Central memory CD4-positive, alpha-beta T cell (primary cell): ENCODE measurements around the gene GALNT18.

Experiments
- DNase-seq: peaks from one replicate; pipeline ENCODE4 v3.0.0; 2022

The GALNT18 gene

GRCh38 chr11:11293798-11294550 is 327.8 kb downstream of the GALNT18 start:
- no peak for DNase-seq

GRCh38 chr11:11292839-11293238 is 329.0 kb downstream of the GALNT18 start:
- no peak for DNase-seq

- DNase-seq: no peak
Measured at GRCh38 chr11:11291041-11292015, 330.5 kb downstream of the GALNT18 start.

- DNase-seq: no peak
Measured at GRCh38 chr11:11290354-11290753, 331.5 kb downstream of the GALNT18 start.

- DNase-seq: no peak
Measured at GRCh38 chr11:11289669-11290068, 332.1 kb downstream of the GALNT18 start.

- DNase-seq: no peak
Measured at GRCh38 chr11:11288972-11289616, 332.7 kb downstream of the GALNT18 start.

- no peak for DNase-seq
Measured at GRCh38 chr11:11284481-11284880, 337.3 kb downstream of the GALNT18 start.

GRCh38 chr11:11281626-11282025 is 340.2 kb downstream of the GALNT18 start:
- no peak for DNase-seq

GRCh38 chr11:11280826-11281225 is 341.0 kb downstream of the GALNT18 start:
- DNase-seq: no peak

- no peak for DNase-seq
Measured at GRCh38 chr11:11279956-11280689, 341.7 kb downstream of the GALNT18 start.

GRCh38 chr11:11272254-11272653 is 349.6 kb downstream of the GALNT18 start:
- no peak for DNase-seq

GRCh38 chr11:11270236-11270775 is 351.5 kb downstream of the GALNT18 start:
- DNase-seq: no peak

GRCh38 chr11:11268706-11269105 is 353.1 kb downstream of the GALNT18 start:
- DNase-seq: no peak

- no peak for DNase-seq
Measured at GRCh38 chr11:11268119-11268518, 353.7 kb downstream of the GALNT18 start.

GRCh38 chr11:11267312-11267711 is 354.5 kb downstream of the GALNT18 start:
- no peak for DNase-seq

GRCh38 chr11:11265994-11266606 is 355.7 kb downstream of the GALNT18 start:
- DNase-seq: peak; percentile 44

- DNase-seq: no peak
Measured at GRCh38 chr11:11265320-11265719, 356.5 kb downstream of the GALNT18 start.

GRCh38 chr11:11263238-11264005 is 358.4 kb downstream of the GALNT18 start:
- DNase-seq: no peak

GRCh38 chr11:11262171-11262920 is 359.5 kb downstream of the GALNT18 start:
- DNase-seq: no peak

GRCh38 chr11:11261629-11262028 is 360.2 kb downstream of the GALNT18 start:
- DNase-seq: no peak
